Measurements from ENCODE around the gene MYO3B.

DNA sequence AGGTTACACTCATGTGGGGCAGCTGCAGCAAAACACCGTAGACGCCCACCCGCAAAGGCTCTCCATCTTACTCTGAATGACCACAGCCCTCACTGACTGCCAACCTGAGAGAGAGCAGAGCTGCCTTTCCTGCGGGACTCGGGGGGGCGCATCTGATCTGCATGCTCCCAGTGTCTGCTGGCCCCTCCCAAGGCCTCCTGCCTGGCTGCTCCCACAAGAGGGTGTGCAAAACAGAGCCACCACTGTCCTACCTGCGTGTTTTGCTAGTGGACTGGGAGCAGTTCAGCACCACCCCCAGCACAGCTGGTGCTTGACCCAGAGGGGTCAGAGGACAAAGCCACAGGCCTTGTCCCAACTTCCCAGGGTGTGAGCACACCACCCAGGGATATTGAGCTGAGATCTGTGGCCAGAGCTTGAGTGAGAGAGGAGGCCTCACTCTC, 76.4 kb downstream of the MYO3B start:
- TF ChIP-seq POLR2A (IDR thresholded peaks at IDR 0.05; ENCODE audit: low read length) = no peak
- no peak for TF ChIP-seq CHD4 (IDR thresholded peaks at IDR 0.05; ENCODE audit: borderline replicate concordance)
- TF ChIP-seq, protein P1, sequence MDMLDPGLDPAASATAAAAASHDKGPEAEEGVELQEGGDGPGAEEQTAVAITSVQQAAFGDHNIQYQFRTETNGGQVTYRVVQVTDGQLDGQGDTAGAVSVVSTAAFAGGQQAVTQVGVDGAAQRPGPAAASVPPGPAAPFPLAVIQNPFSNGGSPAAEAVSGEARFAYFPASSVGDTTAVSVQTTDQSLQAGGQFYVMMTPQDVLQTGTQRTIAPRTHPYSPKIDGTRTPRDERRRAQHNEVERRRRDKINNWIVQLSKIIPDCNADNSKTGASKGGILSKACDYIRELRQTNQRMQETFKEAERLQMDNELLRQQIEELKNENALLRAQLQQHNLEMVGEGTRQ (IDR thresholded peaks at IDR 0.05) = no peak
- TF ChIP-seq CHD2 (IDR thresholded peaks at IDR 0.05; ENCODE audit: low read length, partially characterized antibody) = no peak
- no peak for TF ChIP-seq FOSB (CRISPR knock-in tag; IDR thresholded peaks at IDR 0.05)
- no peak for TF ChIP-seq HDAC2 (IDR thresholded peaks at IDR 0.05)
- TF ChIP-seq, protein P2, sequence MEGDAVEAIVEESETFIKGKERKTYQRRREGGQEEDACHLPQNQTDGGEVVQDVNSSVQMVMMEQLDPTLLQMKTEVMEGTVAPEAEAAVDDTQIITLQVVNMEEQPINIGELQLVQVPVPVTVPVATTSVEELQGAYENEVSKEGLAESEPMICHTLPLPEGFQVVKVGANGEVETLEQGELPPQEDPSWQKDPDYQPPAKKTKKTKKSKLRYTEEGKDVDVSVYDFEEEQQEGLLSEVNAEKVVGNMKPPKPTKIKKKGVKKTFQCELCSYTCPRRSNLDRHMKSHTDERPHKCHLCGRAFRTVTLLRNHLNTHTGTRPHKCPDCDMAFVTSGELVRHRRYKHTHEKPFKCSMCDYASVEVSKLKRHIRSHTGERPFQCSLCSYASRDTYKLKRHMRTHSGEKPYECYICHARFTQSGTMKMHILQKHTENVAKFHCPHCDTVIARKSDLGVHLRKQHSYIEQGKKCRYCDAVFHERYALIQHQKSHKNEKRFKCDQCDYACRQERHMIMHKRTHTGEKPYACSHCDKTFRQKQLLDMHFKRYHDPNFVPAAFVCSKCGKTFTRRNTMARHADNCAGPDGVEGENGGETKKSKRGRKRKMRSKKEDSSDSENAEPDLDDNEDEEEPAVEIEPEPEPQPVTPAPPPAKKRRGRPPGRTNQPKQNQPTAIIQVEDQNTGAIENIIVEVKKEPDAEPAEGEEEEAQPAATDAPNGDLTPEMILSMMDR (IDR thresholded peaks at IDR 0.05) = no peak
- TF ChIP-seq, protein P3, sequence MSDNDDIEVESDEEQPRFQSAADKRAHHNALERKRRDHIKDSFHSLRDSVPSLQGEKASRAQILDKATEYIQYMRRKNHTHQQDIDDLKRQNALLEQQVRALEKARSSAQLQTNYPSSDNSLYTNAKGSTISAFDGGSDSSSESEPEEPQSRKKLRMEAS (IDR thresholded peaks at IDR 0.05) = no peak
- no peak for TF ChIP-seq CBX2 (IDR thresholded peaks at IDR 0.05; ENCODE audit: borderline replicate concordance, low read depth)
- no peak for TF ChIP-seq CEBPB (IDR thresholded peaks at IDR 0.05)
- no peak for TF ChIP-seq SMC3 (IDR thresholded peaks at IDR 0.05)
- no peak for TF ChIP-seq CBX8 (IDR thresholded peaks at IDR 0.05)
- no peak for TF ChIP-seq NR3C1 (IDR thresholded peaks at IDR 0.05)
